Measurements from ENCODE around the gene ANGEL1.

Gene ANGEL1

DNA sequence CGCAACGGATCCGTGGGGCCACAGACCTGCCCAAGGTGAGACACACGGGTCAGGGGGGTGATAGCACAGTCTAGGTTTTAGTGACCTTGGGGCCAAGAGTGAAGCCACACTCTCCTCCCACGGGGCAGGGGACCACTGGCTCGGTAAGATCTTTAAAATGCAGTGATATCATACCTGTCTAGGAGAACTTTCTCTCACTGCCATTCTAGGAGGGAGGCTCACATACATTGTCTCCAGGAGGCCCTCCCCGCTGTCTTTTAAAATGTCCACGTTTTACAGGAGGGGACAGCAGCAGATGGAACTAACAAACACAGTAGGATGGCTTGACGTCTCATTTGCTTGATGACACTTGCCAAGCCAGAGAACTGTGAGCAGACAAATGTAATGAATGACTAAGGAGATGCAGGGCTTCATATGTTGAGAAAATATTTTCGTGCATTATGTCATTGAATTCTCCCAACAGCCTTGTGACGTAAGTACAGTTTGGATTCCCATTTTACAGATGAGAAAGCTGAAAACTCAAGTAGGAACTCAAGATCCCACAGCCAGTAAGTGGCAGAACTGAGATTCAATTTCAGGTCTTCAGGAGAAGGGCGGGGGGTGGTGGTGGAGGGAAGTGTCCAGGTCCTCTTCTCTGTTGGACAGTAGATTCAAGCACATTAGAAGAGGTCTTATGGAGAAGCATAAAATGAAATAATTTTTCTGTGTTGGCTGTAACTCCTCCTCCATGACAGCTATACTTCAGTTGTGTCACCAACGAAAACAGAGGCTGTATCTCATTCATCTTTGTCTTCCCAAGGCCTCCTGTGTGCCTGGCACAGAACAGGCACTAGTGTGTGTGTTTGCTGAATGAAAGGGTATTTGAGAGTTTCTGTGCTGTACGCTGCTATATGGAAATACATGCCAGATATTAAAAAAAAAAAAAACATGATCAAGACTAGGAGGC, 49.3 kb downstream of the ANGEL1 start:
- no peak for DNase-seq

- no peak for DNase-seq
Observed at GRCh38 chr14:76762411-76763095, 50.1 kb downstream of the ANGEL1 start.

DNA sequence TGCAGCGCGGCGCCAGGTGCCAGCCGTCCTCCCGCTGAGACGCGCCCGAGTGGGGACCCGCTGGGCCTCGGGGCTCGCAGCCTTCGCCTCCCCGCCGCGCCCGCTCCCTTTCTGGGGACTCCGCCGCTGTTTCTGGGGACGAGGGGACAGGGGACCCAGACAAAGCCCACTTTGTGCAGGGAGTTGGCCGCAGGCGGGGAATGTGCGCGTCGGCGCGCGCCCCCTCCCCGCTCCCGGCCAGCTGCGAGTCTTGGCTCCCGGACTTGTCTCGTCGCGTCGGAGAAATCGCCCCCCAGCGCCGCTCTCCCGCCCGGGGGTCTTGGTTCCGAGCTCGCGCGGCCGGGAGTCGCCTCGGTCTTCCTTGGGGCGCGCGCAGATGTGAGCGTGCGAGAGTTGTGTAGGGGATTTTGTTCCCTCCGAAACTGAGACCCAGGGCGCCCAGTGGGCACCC, 50.7 kb downstream of the ANGEL1 start:
- DNase-seq, result no peak

GRCh38 chr14:76761136-76761959, 51.3 kb downstream of the ANGEL1 start, which contains the start of gene VASH1:
VASH1 (plus strand) TSS chr14:76761468; CDS start chr14:76762822, 1,354 bp downstream.
- DNase-seq, result peak; percentile 33

DNA sequence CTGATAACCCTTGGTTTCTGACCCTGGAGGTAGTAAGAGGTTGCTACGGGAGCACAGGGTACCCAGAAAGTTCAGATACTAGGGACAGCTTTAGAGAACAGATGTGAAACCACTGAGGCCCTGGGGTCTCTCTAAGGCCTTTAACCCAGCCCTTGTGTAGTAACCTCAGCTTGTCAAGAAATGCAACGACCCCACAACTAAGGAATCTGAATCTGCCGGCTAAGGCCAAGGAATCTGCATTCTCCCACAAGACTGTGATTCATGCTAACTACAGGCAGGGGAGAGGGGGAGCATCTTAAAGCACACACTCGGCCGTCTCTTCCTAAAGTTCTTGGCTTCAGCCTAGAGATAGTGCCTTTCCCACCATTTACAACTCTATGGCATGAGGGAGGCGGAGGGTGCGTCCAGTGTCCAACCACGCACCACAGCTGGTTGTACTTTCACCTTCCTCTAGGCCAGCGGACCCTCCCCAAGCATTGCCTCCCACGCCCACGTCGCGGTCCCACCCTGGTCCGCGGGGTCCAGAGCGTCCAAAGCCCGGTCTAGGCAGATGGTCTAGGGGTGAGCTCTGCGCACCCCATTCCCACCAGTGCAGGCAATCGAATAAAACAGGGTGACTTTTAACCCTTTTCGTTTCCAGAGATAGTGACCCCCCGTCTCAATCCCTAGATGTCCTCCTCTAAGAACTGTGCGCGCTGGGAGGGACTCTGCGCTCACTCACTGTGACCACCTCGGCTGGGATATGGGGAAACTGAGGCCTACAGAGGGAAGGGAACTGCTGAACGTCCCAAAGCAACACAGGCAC, 52.1 kb downstream of the ANGEL1 start:
- DNase-seq, result no peak

DNA sequence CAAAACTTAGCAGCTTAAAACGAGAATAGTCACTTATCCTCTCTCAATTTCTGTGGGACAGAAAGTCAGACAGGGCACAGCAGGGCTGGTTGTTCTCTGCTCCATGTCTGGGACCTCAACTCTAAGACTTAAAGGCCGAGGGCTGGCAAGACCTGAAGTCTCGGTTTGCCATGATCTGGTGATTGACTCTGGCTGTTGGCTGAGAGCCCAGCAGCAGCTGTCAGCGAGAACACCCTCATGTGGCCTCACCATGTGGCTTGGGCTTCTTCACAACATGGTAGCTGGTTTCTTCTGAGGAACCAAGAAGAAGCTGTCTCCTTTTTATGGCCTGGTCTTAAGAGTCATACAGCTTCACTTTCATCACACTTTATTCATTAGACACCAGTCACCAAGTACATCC, 53.1 kb downstream of the ANGEL1 start:
- no peak for DNase-seq

DNA sequence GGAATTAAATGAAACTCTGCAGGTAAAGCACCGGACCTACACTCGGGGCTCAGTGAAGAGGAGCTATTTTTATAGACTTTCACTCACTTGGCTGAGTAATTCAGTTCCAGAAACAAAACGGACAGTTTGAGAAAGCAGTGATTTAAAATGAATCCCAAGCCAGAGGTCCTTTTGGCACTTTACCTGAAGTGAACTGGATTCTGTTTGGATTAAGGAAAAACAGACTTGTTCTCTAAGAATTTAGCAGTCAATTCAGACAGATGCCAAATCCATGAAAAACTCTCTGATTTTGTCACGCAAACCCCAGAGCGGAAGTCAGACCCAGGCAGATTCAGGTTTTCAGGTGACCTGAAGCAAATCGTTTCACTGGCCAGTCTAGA, 56.3 kb downstream of the ANGEL1 start:
- no peak for DNase-seq

GRCh38 chr14:76755610-76756370, 56.9 kb downstream of the ANGEL1 start:
- no peak for DNase-seq

- DNase-seq, result no peak
Observed at GRCh38 chr14:76754586-76754985, 58.1 kb downstream of the ANGEL1 start.

DNA sequence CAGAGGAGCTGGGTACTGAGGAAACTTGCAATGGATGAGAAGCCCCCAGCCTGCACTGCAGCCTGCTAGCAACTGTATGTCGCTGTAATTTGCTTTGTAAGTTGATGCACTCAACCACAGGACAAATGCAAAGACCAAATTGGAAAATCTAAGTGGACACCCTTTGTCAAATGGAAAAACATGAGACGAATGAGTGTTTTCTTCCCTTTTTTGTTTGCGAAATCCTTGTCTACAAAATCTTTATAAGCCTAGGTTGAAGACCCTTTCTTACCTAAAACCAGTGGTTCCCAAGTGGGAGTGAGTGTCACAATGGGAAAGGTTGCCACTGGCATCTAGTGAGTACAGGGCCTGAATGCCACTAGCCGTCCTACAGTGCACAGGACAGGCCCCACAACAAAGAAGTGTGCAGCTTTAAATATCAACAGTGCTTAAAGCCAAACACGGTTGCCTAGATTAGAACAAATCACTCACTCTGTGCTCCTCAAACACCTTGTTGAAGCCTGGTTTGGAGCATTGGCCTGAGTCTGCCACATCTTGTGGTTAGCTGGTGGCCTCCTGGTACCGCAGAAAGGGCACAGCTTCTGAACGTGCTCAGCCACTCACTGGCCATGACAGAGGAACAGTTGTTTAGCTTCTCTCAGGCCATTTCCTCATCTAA, 59.0 kb downstream of the ANGEL1 start:
- DNase-seq, result no peak

GRCh38 chr14:76752744-76753143, 59.9 kb downstream of the ANGEL1 start:
- DNase-seq, result no peak

DNA sequence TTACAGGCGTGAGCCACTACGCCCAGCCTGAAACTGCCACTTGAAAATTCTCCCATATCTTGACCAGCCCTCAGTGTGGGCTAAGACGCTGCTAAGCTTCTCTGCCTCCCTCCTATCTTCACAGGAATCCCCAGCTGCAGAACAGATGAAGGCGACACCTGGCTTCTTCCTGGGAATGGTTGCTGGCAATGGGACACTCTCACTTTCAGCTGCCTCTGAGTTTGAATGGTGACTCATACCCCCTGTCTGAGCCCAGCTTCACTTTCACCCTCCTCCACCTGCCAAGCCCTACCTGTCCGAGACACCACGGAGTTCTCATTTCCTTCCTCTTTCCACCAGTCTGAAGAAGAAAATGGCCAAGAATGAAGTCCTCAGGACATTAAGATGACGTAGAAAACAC, 69.7 kb downstream of the ANGEL1 start:
- DNase-seq, result no peak

DNA sequence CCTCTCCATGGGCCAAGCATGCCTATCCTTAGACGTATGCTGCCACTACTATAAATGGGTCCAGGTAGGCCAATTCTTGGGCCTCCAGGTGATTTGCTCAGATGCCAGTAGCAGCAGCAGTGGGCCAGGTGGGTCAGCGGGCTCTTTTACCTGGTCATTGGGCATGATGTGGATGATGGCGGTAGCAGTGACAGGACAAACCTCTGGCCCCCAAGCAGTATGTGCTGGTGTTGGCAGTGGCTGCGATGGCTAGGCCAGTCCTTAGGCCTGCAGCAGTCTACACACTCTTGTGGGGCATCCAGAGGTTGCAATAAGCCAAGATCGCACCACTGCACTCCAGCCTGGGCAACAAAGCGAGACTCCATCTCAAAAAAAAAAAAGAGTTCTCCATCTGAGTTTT, 70.5 kb downstream of the ANGEL1 start:
- no peak for DNase-seq

DNA sequence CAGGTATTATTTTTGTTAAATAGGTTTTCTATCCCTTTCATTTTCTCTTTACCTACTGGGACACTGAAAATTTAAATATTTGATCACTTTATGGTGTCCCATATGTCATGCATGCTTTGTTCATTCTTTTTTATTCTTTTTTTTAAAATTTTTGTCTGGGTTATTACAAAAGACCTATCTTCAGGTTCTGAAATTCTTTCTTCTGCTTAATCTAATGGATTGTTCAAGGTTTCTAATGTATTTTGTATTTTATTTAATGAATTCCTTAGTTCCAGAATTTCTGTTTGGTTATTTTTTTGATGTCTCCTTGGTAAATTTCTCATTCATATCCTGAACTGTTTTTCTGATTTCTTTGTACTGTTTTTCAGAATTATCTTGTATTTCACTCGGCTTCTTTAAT, 71.6 kb downstream of the ANGEL1 start:
- DNase-seq, result no peak
